HCT116 (cell line): ENCODE results near the gene HLA-DPA1. TPM values are rescaled to one million over a fixed set of nuclear protein-coding genes. Genes with fewer than 3 reads are reported as not detected.

Source experiments
- ATAC-seq: fragments of 200-7000 bp; cut with Tn5 transposase; 2 replicates; pipeline ENCODE4 v1.9.1; 2020; ENCODE audit warnings: mild to moderate bottlenecking, moderate library complexity
- BruUV-seq: library from RNA; stranded (reverse); fragments of 400-500 nt; replicated peaks from 2 replicates; lab custom pipeline; 2021; lab: Mats Ljungman, UMichigan
- CTCF ChIA-PET: fragments of 300-600 bp; sonication (Branson Sonifier 250); formaldehyde crosslinking; loops from one replicate; lab custom pipeline; 2021; ENCODE audit warnings: antibody characterized with exemption; lab: Charles Lee
- POLR2A ChIA-PET: fragments of 300-600, 350-600 bp; sonication (Branson Sonifier 250); formaldehyde crosslinking; loops from one replicate; lab custom pipeline; 2021; ENCODE audit warnings: antibody characterized with exemption; lab: Charles Lee
- RAD21 ChIA-PET, 2 experiments: fragments of 300-600 bp; sonication (Branson Sonifier 250); formaldehyde crosslinking; loops; one replicate each; lab custom pipeline; 2023; ENCODE audit warnings: low total read pairs in 2 of 2; ENCODE audit not compliant: uncharacterized antibody in 2 of 2, unreplicated experiment in 2 of 2, low non-redundant PET in 1 of 2; lab: Charles Lee
- DNase-seq: peaks from one replicate; pipeline ENCODE4 v3.0.0-alpha.2; 2010; ENCODE audit warnings: low read depth, low spot score
- H2AFZ ChIP-seq: fragments of 200-600 bp; shearing (Covaris generic), sonication (generic); 2 replicates; pipeline ENCODE4 v1.6.1; 2017; ENCODE audit warnings: low read depth, mixed run types, mixed read lengths, antibody characterized with exemption, low read length; ENCODE audit not compliant: poor library complexity, severe bottlenecking
- H3K27ac ChIP-seq: 2 replicates; pipeline ENCODE4 v1.5.1; 2012; ENCODE audit warnings: low read depth, low read length
- H3K27me3 ChIP-seq: fragments of 200-600 bp; sonication (generic); 2 replicates; pipeline ENCODE4 v1.6.1; 2016; ENCODE audit warnings: mixed run types, low read length, mixed read lengths; ENCODE audit not compliant: insufficient read depth
- H3K36me3 ChIP-seq, 2 experiments: fragments of 200-500 bp in 1 of 2; fragments of 200-600 bp in 1 of 2; sonication (Bioruptor generic) in 1 of 2; sonication (generic) in 1 of 2; 2 replicates each; pipeline versions ENCODE4 v1.5.1 to v1.6.1; 2014 to 2016; ENCODE audit warnings: low read length in 2 of 2, inconsistent platforms in 1 of 2, mixed read lengths in 1 of 2, mixed run types in 1 of 2; ENCODE audit not compliant: insufficient read depth in 2 of 2, control insufficient read depth in 1 of 2
- H3K4me1 ChIP-seq, 2 experiments: fragments of 200-600 bp in 1 of 2; sonication (generic) in 1 of 2; 2 replicates each; pipeline versions ENCODE4 v1.5.1 to v1.6.1; 2012 to 2017; ENCODE audit warnings: low read length in 2 of 2, inconsistent platforms in 1 of 2, mild to moderate bottlenecking in 1 of 2, mixed read lengths in 1 of 2, mixed run types in 1 of 2, moderate library complexity in 1 of 2; ENCODE audit not compliant: insufficient read depth in 2 of 2, control insufficient read depth in 1 of 2
- H3K4me2 ChIP-seq: fragments of 200-600 bp; sonication (generic); 2 replicates; pipeline ENCODE4 v1.6.1; 2017; ENCODE audit warnings: mixed run types, low read length, mixed read lengths
- H3K4me3 ChIP-seq, 2 experiments: fragments of 200-600 bp in 1 of 2; sonication (generic) in 1 of 2; replicated peaks in 1 of 2; 2 replicates each; pipeline ENCODE4 v1.5.1; 2011 to 2016; ENCODE audit warnings: low read length in 2 of 2, control low read depth in 1 of 2, low read depth in 1 of 2, mild to moderate bottlenecking in 1 of 2, mixed read lengths in 1 of 2, mixed run types in 1 of 2
- H3K79me2 ChIP-seq: fragments of 200-600 bp; sonication (generic); 2 replicates; pipeline ENCODE4 v1.6.1; 2017; ENCODE audit warnings: mild to moderate bottlenecking, mixed run types, low read length, moderate library complexity, mixed read lengths; ENCODE audit not compliant: insufficient read depth
- H3K9ac ChIP-seq: fragments of 200-600 bp; sonication (generic); 2 replicates; pipeline ENCODE4 v1.6.1; 2016; ENCODE audit warnings: low read length, mixed read lengths
- H3K9me2 ChIP-seq: fragments of 200-600 bp; sonication (generic), shearing (Covaris generic); 2 replicates; pipeline ENCODE4 v1.6.1; 2017; ENCODE audit warnings: mixed run types, mild to moderate bottlenecking, moderate library complexity; ENCODE audit not compliant: insufficient read depth
- H3K9me3 ChIP-seq, 2 experiments: fragments of 200-500 bp in 1 of 2; fragments of 200-600 bp in 1 of 2; sonication (Bioruptor generic) in 1 of 2; sonication (generic) in 1 of 2; 2 replicates each; pipeline ENCODE4 v1.6.1; 2014 to 2017; ENCODE audit warnings: low read length in 2 of 2, mixed read lengths in 2 of 2, inconsistent platforms in 1 of 2, low read depth in 1 of 2, mild to moderate bottlenecking in 1 of 2, mixed run types in 1 of 2, moderate library complexity in 1 of 2; ENCODE audit not compliant: control insufficient read depth in 1 of 2, insufficient read depth in 1 of 2
- H4K20me1 ChIP-seq: fragments of 200-600 bp; sonication (generic), shearing (Covaris generic); 2 replicates; pipeline ENCODE4 v1.6.1; 2017; ENCODE audit warnings: mixed run types, mild to moderate bottlenecking, moderate library complexity; ENCODE audit not compliant: insufficient read depth
- CBX3 ChIP-seq: IDR thresholded peaks from 2 replicates; pipeline ENCODE4 v1.6.1; 2012; ENCODE audit warnings: low read depth
- EGR1 ChIP-seq: IDR thresholded peaks from 2 replicates; pipeline ENCODE4 v1.6.1; 2012; ENCODE audit warnings: low read depth
- FOSL1 ChIP-seq: IDR thresholded peaks from 2 replicates; pipeline ENCODE4 v1.6.1; 2012; ENCODE audit warnings: low read depth
- JUND ChIP-seq: IDR thresholded peaks from 2 replicates; pipeline ENCODE4 v1.6.1; 2012
- MAX ChIP-seq: IDR thresholded peaks from 2 replicates; pipeline ENCODE4 v1.6.1; 2012
- POLR2AphosphoS5 ChIP-seq: IDR thresholded peaks from 2 replicates; pipeline ENCODE4 v1.6.1; 2011; ENCODE audit warnings: mild to moderate bottlenecking, low read depth, low read length, moderate library complexity
- REST ChIP-seq: IDR thresholded peaks from 2 replicates; pipeline ENCODE4 v1.6.1; 2012; ENCODE audit warnings: low read depth
- SIN3A ChIP-seq: IDR thresholded peaks from 2 replicates; pipeline ENCODE4 v1.6.1; 2012; ENCODE audit warnings: low read depth
- ZBTB33 ChIP-seq: IDR thresholded peaks from 2 replicates; pipeline ENCODE4 v1.6.1; 2011; ENCODE audit warnings: mild to moderate bottlenecking, low read length, moderate library complexity; ENCODE audit not compliant: insufficient replicate concordance; ENCODE audit errors: extremely low read depth
- ZFX ChIP-seq: fragments of 450-650 bp; IDR thresholded peaks from 2 replicates; pipeline ENCODE4 v1.6.1; 2017
- intact Hi-C: fragments of 100-400 bp; cut with micrococcal nuclease; formaldehyde crosslinking; loops from 2 replicates; pipeline ENCODE4 v1.10.0; 2022
- total RNA-seq: library from RNA; stranded (reverse); gene quantifications from one replicate; pipeline ENCODE4 v1.2.1, GENCODE V29; 2021; ENCODE audit not compliant: unreplicated experiment

The HLA-DPA1 gene
- total RNA-seq, 1 experiment from 2014 or later, result 0.89 TPM

- RAD21 ChIA-PET, result no interaction called here
- Histone ChIP-seq H3K4me2 (no peak overlapping the region), H3K4me3 (no peak overlapping the region), H3K9ac (no peak overlapping the region), H4K20me1 (no peaks in the 10 kb centered on the region), H3K27ac (no peak overlapping the region), H3K79me2 (no peaks in the 10 kb centered on the region), H3K27me3 (peaks cover 10% of the 10 kb centered on the region; the same call in 1 of the 2 replicates), H3K9me3 (no peaks in the 10 kb centered on the region; a peak in 2 of 4 replicates), H3K4me1 (no peaks in the 10 kb centered on the region)
- ATAC-seq, result no peak
- POLR2A ChIA-PET, result no interaction called here
- intact Hi-C loops, result no loop called here
- CTCF ChIA-PET, result no interaction called here
- no TSS peak for BruUV-seq
- TF ChIP-seq REST (no peak), JUND (no peak), EGR1 (no peak), FOSL1 (no peak), CBX3 (no peak), POLR2AphosphoS5 (no peak), ZBTB33 (no peak), SIN3A (no peak), ZFX (no peak), MAX (no peak)
- TF ChIP-seq, all 23 proteins: peak for 0
- Histone ChIP-seq H3K9me2 (no peaks in the 10 kb centered on the region), H2AFZ (no peak overlapping the region), H3K36me3 (no peaks in the 10 kb centered on the region)
- DNase-seq, result no peak
Measured at GRCh38 chr6:33105386-33105785, 31.9 kb upstream of the HLA-DPA1 start.
